GM18511 (cell line): ENCODE results near the gene CLASP1.
A peak's percentile ranks its signal among the peaks of the same experiment; 100 is the strongest.
"Not testable (repeated sequence)": the region's sequence is repeated elsewhere in the genome, so short reads cannot be mapped to it uniquely, and the experiment has no call there.

Experiments
- ATAC-seq: cut with Tn5 transposase; IDR thresholded peaks from one replicate; pipeline ENCODE4 v1.9.1; 2021; ENCODE audit warnings: mild to moderate bottlenecking, moderate library complexity; ENCODE audit not compliant: unreplicated experiment

The CLASP1 gene

DNA sequence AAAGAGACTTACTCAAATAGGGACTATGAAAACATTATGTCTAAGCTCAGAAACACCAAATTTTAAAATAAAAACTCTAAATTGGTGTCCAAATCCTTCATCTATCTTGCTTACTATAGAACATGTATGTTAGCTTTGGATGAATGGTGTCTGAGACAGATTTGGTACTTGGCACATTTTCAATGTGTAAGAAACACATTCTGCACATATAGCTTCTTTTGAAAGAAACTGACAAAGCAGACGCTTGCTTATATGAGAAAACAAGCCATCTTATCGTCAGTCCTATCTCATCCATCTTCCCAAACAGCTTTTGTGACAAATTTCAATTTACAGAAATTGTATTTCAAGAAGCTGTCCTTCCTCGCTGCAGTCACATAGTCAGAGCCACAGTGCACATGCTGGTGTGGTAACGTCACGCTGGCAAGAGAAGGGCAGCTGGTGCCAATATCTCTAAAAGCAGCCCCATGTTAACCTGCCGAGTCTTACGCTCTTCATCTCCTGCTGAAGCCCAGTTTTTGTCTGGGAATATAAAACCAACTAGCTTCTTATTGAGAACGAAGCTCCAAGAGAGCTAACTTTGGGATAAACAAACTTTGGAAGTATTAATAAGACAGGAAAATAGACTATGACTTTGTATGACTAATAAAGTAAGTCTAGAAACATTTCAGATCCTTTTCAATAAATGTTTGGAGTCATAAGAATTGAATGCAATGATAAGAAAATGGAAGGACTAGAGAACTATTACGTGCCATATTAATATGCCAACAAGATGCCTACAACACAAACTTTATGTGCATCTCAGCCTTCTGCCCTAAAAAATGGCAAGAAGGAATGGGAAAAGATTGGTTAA is 289.3 kb downstream of the CLASP1 start:
- no peak for ATAC-seq

GRCh38 chr2:121359170-121359569 is 290.1 kb downstream of the CLASP1 start:
- ATAC-seq = no peak

GRCh38 chr2:121358291-121358690 is 291.0 kb downstream of the CLASP1 start:
- no peak for ATAC-seq

DNA sequence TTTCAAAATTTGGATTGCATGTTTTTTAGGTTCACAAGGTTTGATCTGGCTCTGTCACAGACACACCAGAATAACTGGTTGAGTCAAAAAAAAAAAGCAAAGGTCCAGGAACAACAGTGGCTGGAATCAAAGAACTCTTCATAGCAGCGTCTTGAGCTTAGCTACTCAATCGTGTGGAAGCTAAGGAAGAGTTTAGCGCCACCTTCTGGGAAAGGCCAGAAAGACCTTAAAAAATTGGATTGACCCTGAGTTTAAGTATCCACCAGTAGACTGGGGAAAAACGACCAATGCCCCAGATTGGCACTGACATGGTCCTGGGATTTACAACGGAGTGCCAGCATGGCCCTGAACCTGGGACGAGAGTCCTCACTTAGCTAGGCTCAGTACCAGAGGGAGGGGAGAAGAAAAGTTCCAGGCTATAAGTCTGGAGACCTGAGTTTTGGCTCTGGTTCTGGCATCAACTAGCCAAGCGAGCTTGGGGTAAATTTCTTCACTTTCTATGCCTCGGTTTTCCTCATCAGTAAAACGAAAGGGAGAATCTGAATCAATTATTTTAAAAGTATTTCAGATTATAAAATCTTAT is 293.1 kb downstream of the CLASP1 start:
- ATAC-seq = peak; percentile 69

GRCh38 chr2:121355488-121355887 is 293.8 kb downstream of the CLASP1 start:
- ATAC-seq = no peak

- ATAC-seq = no peak
These were observed 297.5 kb downstream of the CLASP1 start for GRCh38 chr2:121351521-121352318.

DNA sequence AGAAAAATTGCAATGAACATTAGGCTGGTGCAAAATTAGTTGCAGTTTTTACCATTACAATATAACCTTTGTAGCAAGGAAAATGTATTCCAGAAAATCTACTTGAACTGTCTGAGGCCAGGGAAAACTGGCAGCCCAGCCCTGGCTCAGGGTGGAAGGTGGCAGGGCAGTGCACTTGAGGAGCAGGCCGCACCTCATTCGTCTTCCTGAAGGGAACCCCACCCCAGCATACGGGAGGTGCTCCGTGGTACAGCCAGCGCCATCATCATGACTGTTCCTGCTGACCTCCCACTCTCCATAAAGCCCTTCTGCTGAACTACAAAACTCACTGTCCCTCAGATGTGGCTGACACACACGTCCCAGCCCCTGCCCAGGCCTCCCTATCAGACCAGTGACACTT is 298.4 kb downstream of the CLASP1 start:
- ATAC-seq = no peak

GRCh38 chr2:121350402-121350775 is 298.9 kb downstream of the CLASP1 start:
- no peak for ATAC-seq

- no peak for ATAC-seq
These were observed 299.4 kb downstream of the CLASP1 start for GRCh38 chr2:121349721-121350401.

DNA sequence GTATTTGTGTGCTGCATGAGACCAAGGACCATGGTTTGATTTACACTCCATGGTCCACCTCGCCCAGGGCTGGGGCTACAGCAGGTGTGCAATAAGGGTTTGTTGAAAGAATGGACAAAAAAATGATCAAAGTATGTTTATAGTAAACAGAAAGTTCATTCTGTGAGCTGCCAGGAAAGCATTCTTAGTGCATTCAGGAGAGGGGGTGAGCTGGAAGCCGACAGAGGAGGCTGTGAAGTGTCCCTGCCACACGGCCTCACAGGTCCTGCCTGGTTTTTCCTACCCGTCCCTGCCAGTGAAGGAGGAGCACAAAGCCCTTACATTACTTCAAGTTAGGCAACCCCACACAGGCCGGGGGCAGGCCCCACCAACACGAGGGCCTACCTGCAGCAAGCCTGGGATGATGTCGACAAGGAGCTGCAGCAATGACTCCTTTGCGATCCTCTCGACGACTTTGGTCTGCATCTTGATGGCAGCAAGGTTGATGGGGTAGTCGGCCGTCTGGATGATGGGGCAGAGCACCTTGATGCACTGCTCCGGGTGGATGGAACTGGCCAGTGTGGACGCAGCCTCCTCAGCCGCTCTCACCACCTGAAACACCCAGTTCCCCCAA is 301.0 kb downstream of the CLASP1 start:
- no peak for ATAC-seq

DNA sequence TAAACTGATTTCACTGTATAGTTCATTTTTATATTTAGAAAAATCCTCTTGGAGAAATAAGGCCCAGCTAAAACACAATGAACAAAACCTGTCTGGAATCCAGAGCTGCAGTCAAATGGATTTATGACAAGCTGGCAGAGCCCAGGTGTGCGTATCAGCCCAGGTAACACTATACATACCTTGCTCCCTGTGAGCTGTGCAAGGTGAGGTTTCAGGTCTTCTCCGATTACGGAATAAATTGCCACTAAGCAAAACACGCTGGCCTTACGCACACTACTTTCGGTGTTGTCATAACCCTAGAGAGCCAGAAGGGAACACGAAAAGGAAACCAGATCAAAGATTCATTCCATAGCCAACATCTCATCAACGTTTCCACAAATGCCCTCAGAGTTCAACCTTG is 302.4 kb downstream of the CLASP1 start:
- no peak for ATAC-seq

DNA sequence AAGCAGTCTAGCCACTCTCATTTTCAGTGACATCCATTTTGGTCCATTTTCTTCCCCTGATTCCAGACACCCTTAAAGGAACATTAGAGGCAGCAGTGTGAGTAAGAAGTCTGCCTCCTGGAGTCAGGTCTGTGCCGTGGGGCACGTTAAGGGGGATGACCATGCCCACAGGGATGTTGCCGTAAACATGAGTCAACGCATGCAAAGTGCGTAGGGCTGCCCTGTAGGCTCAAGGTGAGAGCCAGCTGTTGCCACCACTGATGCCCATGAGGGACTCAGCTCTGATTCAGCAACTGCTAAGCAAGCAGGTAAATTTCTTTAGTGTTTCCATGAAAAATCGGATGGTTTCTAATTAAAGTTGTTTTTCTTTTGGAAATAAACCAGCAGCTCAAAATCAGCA is 302.9 kb downstream of the CLASP1 start:
- ATAC-seq = no peak

GRCh38 chr2:121345887-121346286 is 303.4 kb downstream of the CLASP1 start:
- ATAC-seq = no peak

GRCh38 chr2:121345101-121345500 is 304.2 kb downstream of the CLASP1 start:
- ATAC-seq = no peak

DNA sequence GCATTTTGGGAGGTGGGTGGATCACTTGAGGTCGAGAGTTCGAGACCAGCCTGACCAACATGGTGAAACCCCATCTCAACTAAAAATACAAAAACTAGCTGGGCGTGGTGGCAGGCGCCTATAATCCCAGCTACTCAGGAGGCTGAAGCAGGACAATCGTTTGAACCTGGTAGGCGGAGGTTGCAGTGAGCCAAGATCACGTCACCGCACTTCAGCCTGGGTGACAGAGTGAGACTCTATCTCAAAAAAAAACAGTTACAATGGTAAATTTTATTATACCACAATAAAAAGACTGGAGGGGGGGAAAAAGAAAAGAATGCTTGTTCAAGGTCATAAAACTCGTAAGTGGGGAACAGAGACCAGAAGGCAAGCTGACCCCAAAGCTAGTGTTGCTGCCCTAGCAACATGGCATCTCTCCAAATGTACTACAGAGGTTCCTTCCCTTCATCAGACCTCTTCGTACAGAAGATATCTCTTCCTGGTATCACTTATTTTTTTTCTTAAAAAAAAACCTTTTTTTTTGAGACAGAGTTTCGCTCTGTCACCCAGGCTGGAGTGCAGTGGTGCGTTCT is 305.3 kb downstream of the CLASP1 start:
- ATAC-seq = not testable (repeated sequence)

DNA sequence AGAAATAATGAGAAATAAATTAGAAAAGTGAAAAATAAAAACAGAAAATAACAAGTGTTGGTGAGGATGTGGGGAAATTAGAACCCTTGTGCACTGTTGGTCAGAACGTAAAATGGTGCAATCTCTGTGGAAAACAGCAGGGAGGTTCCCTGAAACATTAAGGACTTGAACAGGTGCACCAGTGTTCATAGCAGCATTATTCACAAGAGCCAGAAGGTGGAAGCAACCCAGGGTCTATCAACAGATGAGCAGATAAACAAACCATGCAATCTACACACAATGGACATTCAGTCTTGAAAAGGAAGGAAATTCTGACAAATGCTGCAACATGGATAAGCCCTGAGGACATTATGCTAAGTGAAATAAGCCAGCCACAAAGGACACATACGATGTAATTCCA is 306.1 kb downstream of the CLASP1 start:
- no peak for ATAC-seq

- ATAC-seq = no peak
These were observed 306.5 kb downstream of the CLASP1 start for GRCh38 chr2:121342751-121343150.

GRCh38 chr2:121340926-121341325 is 308.3 kb downstream of the CLASP1 start:
- ATAC-seq = no peak

- no peak for ATAC-seq
These were observed 311.0 kb downstream of the CLASP1 start for GRCh38 chr2:121338281-121338680.

DNA sequence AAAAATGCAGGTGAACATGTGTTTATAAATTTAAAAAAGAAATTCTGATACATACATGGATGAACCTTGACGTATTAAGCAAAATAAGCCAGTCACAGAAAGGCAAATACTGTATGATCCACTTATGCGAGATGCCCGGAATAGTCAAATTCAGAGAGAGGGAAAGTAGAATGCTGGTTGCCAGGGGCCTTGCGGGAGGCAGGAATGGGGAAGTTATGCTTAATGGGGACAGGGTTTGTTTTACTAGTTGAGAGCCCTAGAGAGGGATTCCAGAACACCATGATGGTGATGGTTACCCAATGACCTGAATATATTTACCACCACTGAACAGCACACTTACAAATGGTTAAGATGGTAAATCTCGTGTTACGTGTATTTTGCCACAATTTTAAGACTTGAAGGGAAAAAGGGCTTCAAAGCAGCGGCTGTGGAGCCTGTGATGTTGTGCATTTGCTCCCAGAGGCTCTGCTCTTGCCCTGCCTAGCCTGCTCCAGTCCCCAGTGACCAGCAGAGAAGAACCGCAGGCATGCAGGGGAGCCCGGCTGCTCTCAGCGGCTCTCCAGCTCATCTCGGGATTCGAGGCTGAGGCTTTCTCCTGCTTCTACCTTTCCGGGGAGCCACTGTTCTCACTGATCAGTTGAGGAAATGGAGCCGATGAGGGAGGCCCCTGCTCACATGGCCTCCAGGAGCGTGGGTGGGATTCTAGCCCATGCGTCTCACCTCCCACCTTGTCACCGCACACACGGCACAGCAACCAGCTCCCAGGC is 312.6 kb downstream of the CLASP1 start:
- no peak for ATAC-seq
